Heart left ventricle (tissue), 13 donors: ENCODE measurements around the gene ATP8A1.

Experiments
- CTCF ChIP-seq, 12 donors: fragments of 200-600 bp; sonication (generic) in 4 of 12; IDR thresholded peaks; one replicate each; pipeline versions ENCODE4 v1.5.0 to v1.8.0; 2018 to 2022; ENCODE audit warnings: antibody characterized with exemption in 12 of 12, mild to moderate bottlenecking in 5 of 12
- POLR2A ChIP-seq, 2 donors: fragments of 450-650 bp; IDR thresholded peaks; one replicate each; pipeline ENCODE4 v1.6.1; 2017; ENCODE audit warnings: antibody characterized with exemption in 2 of 2, mild to moderate bottlenecking in 2 of 2, moderate library complexity in 2 of 2
- donor health status: ischemic (EF 13 %, LVEDD 7.1; RV severe dilation, severe dysfunction).
- donor health status: DM: no; HTN: yes; CAD: no.
- donor health status: DM: no; HTN: no; CAD: no.
- donor health status: ischemic (EF 25% LVEDD 6.9; RV normal size, moderate dysfunction).
- donor health status: ischemic (EF 25% LVEDD 5.7; RV mildly dilated, moderate dysfunction).
- donor health status: ischemic (EF 35%, LVEDD 5.7; RV mildly dilated, moderate dysfunction).
- donor health status: nonischemic (EF 11% LVEDD 7.7; RV severe dilation, severe dysfunction).
- donor health status: DM: yes; HTN: yes; CAD: no.
- donor health status: PGD.
- donor health status: ischemic (EF 29% LVEDD 5.4; RV normal size, mild dysfunction).
- donor health status: nonischemic (EF 23%, LVEDD 6.1; RV moderate dilation, normal function).

- TF ChIP-seq CTCF (IDR thresholded peaks at IDR 0.05) (no peak), POLR2A (IDR thresholded peaks at IDR 0.05) (no peak)
These were observed 257.5 kb downstream of the ATP8A1 start for GRCh38 chr4:42399393-42399792.
